Loucy (cell line): ENCODE data around the gene ETV2.

ENCODE experiments used
- H2AFZ ChIP-seq: fragments of 200-600 bp; sonication (generic); 2 replicates; pipeline ENCODE4 v1.6.0; 2016; ENCODE audit warnings: antibody characterized with exemption, mild to moderate bottlenecking, low read length, moderate library complexity
- H3F3A ChIP-seq: fragments of 200-600 bp; 2 replicates; pipeline ENCODE4 v1.6.0; 2016; ENCODE audit warnings: antibody characterized with exemption, low read depth, mild to moderate bottlenecking
- H3K27me3 ChIP-seq: fragments of 200-600 bp; sonication (generic); 2 replicates; pipeline ENCODE4 v1.6.1; 2014; ENCODE audit warnings: low read length, mild to moderate bottlenecking; ENCODE audit not compliant: insufficient read depth, poor library complexity, severe bottlenecking
- H3K36me3 ChIP-seq: fragments of 200-600 bp; sonication (generic); 2 replicates; pipeline ENCODE4 v1.6.1; 2016; ENCODE audit warnings: low read length; ENCODE audit not compliant: insufficient read depth
- H3K4me1 ChIP-seq: fragments of 200-600 bp; sonication (generic); 2 replicates; pipeline ENCODE4 v1.5.1; 2014; ENCODE audit warnings: low read length, mild to moderate bottlenecking; ENCODE audit not compliant: insufficient read depth, poor library complexity, severe bottlenecking
- H3K4me2 ChIP-seq: fragments of 200-600 bp; sonication (generic); 2 replicates; pipeline ENCODE4 v1.6.0; 2014; ENCODE audit warnings: antibody characterized with exemption, low read length, low read depth, mild to moderate bottlenecking; ENCODE audit not compliant: poor library complexity, severe bottlenecking
- H3K4me3 ChIP-seq: fragments of 200-600 bp; sonication (generic); 2 replicates; pipeline ENCODE4 v1.5.1; 2014; ENCODE audit warnings: low read length, mild to moderate bottlenecking, mixed read lengths; ENCODE audit not compliant: poor library complexity, severe bottlenecking
- H3K79me2 ChIP-seq: fragments of 200-600 bp; sonication (generic); 2 replicates; pipeline ENCODE4 v1.6.1; 2014; ENCODE audit warnings: low read length; ENCODE audit not compliant: insufficient read depth
- H3K9ac ChIP-seq: fragments of 200-600 bp; sonication (generic); 2 replicates; pipeline ENCODE4 v1.6.0; 2014; ENCODE audit warnings: mild to moderate bottlenecking, low read depth, low read length, moderate library complexity; ENCODE audit not compliant: poor library complexity, severe bottlenecking
- H3K9me2 ChIP-seq: fragments of 200-600 bp; sonication (generic); replicated peaks from 2 replicates; pipeline ENCODE4 v1.6.1; 2016; ENCODE audit warnings: low read depth, low read length, mixed read lengths
- H3K9me3 ChIP-seq: fragments of 200-600 bp; sonication (generic); 2 replicates; pipeline ENCODE4 v1.6.1; 2014; ENCODE audit warnings: mild to moderate bottlenecking, antibody characterized with exemption, low read length, low read depth; ENCODE audit not compliant: insufficient read depth
- H4K20me1 ChIP-seq: fragments of 200-600 bp; sonication (generic); 2 replicates; pipeline ENCODE4 v1.6.0; 2014; ENCODE audit warnings: antibody characterized with exemption, low read length, mild to moderate bottlenecking; ENCODE audit not compliant: insufficient read depth, poor library complexity, severe bottlenecking
- CTCF ChIP-seq: fragments of 200-600 bp; sonication (generic); conservative IDR thresholded peaks from 2 replicates; pipeline ENCODE4 v1.5.1; 2014; ENCODE audit warnings: mild to moderate bottlenecking, antibody characterized with exemption, low read length
- EZH2phosphoT487 ChIP-seq: fragments of 200-600 bp; IDR thresholded peaks from 2 replicates; pipeline ENCODE4 v1.6.1; 2018; ENCODE audit warnings: antibody characterized with exemption, mild to moderate bottlenecking, moderate library complexity, borderline replicate concordance

Gene ETV2

GRCh38 chr19:35669974-35670373 lies 28.4 kb downstream of the ETV2 start:
- no peaks in the 10 kb centered on the region for H3K9me3 ChIP-seq
- H3K9ac ChIP-seq: no peak overlapping the region
- no peak overlapping the region for H3K4me2 ChIP-seq
- TF ChIP-seq CTCF: no peak
- no peak for TF ChIP-seq EZH2phosphoT487
- H4K20me1 ChIP-seq: no peaks in the 10 kb centered on the region
- no peaks in the 10 kb centered on the region for H3K79me2 ChIP-seq
- H2AFZ ChIP-seq: no peak overlapping the region
- H3F3A ChIP-seq: no peaks in the 10 kb centered on the region
- H3K4me1 ChIP-seq: no peaks in the 10 kb centered on the region
- H3K4me3 ChIP-seq: no peak overlapping the region
- H3K9me2 ChIP-seq: no peaks in the 10 kb centered on the region
- no peaks in the 10 kb centered on the region for H3K27me3 ChIP-seq
- H3K36me3 ChIP-seq: no peaks in the 10 kb centered on the region

- Histone ChIP-seq H3K9me2 (no peaks in the 10 kb centered on the region), H2AFZ (no peak overlapping the region), H3K4me3 (no peak overlapping the region), H3K79me2 (no peaks in the 10 kb centered on the region), H4K20me1 (no peaks in the 10 kb centered on the region), H3K9ac (no peak overlapping the region), H3K36me3 (no peaks in the 10 kb centered on the region), H3K4me1 (no peaks in the 10 kb centered on the region), H3K4me2 (no peak overlapping the region), H3K27me3 (no peaks in the 10 kb centered on the region), H3K9me3 (no peaks in the 10 kb centered on the region), H3F3A (no peaks in the 10 kb centered on the region)
- TF ChIP-seq EZH2phosphoT487 (no peak), CTCF (no peak)
Observed at GRCh38 chr19:35670686-35671085, 29.1 kb downstream of the ETV2 start.

GRCh38 chr19:35671818-35672217 lies 30.3 kb downstream of the ETV2 start:
- no peaks in the 10 kb centered on the region for H3K9me3 ChIP-seq
- no peaks in the 10 kb centered on the region for H3K79me2 ChIP-seq
- TF ChIP-seq EZH2phosphoT487: no peak
- no peaks in the 10 kb centered on the region for H3K36me3 ChIP-seq
- H3K4me2 ChIP-seq: no peak overlapping the region
- H3K27me3 ChIP-seq: no peaks in the 10 kb centered on the region
- no peak overlapping the region for H3K9ac ChIP-seq
- H2AFZ ChIP-seq: no peak overlapping the region
- no peaks in the 10 kb centered on the region for H3K9me2 ChIP-seq
- no peak overlapping the region for H3K4me3 ChIP-seq
- no peaks in the 10 kb centered on the region for H3F3A ChIP-seq
- no peaks in the 10 kb centered on the region for H4K20me1 ChIP-seq
- no peaks in the 10 kb centered on the region for H3K4me1 ChIP-seq

GRCh38 chr19:35673121-35673804 lies 31.7 kb downstream of the ETV2 start:
- no peaks in the 10 kb centered on the region for H3K9me3 ChIP-seq
- no peaks in the 10 kb centered on the region for H4K20me1 ChIP-seq
- H3K79me2 ChIP-seq: no peaks in the 10 kb centered on the region
- H3K4me2 ChIP-seq: no peak overlapping the region
- no peak overlapping the region for H3K9ac ChIP-seq
- no peaks in the 10 kb centered on the region for H3K36me3 ChIP-seq
- H3F3A ChIP-seq: no peaks in the 10 kb centered on the region
- no peaks in the 10 kb centered on the region for H3K9me2 ChIP-seq
- no peak overlapping the region for H3K4me3 ChIP-seq
- TF ChIP-seq EZH2phosphoT487: no peak
- no peak for TF ChIP-seq CTCF
- H3K4me1 ChIP-seq: no peaks in the 10 kb centered on the region
- no peak overlapping the region for H2AFZ ChIP-seq
- no peaks in the 10 kb centered on the region for H3K27me3 ChIP-seq
